HTERT RPE-1 (cell line): ENCODE measurements around the gene P4HB.

ENCODE experiments used
- in situ Hi-C: fragments of 300-500 bp; cut with MboI; formaldehyde crosslinking; loops from 4 replicates; pipeline ENCODE4 v1.14.3; 2020; ENCODE audit warnings: low sequenced_read_pairs

The P4HB gene

DNA sequence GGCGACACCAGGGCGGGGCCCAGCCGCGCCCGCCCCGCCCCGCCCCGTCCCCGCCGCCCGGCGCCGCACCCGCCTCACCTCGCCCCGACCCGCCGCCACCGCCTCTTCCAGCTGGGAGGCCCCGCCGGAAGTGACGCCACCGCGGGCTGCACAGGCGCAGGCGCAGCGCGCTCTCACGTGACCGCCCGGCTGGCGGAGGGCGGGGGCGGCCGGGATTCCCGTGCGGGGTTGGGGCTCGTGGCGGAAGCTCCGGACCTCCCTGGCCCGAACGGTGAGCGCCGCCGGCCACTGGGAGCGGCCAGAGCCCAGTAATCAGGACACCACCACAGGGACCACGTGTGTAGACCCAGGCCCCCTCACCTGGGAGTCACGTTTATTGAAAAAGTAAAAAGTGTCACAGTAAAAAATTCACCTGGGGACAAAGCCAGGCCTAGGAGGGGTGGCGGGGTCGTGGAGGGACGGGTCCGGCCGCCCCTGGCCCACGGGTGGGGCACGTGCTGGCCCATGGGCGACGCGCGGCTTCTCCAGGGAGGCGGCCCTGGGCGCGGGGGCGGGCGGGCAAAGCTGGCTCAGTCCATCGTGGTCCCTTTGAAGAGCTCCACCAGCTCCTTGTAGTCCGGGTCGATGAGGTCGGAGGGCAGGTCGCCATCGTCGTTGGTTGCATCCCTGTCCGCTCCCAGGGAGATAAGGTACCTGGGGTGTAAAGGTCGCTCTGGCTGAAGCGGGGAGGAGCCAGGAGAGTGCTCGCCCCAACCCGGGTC is 27.0 kb downstream of the P4HB start, which contains the start of gene MCRIP1:
Gene MCRIP1, minus strand, starts transcription at position 132 of the 761 bp plus-strand sequence. CDS start 8,785 bp downstream, outside the sequence.
- in situ Hi-C loops, result no loop called here

DNA sequence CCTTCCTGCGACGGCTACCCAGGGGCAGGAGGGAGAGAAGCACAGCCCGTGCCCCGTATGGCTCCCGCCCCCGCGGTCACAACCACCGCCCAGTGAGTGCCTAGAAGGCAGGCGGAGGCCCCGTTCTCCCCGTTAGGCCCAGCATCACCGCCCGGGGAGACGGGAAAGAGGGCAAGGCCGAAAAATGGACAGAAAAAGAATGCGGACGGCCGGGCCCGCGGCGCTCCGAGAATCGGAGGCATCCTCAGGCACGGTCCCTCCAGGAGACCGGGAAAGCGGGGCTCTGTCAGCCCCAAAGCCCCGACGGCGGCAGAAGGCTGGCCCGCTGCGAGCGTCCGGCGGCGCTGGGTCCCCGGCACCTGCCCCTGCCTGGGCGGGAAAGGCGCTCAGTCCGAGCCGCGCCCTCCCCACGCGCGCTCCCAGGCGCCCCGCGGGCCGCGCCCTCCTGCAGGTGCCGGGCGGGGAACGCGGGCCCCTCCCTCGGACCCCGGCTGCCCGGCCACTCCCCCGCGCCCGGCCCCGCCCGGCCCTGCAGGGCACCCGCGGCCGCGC is 27.7 kb downstream of the P4HB start:
- in situ Hi-C loops, result no loop called here

DNA sequence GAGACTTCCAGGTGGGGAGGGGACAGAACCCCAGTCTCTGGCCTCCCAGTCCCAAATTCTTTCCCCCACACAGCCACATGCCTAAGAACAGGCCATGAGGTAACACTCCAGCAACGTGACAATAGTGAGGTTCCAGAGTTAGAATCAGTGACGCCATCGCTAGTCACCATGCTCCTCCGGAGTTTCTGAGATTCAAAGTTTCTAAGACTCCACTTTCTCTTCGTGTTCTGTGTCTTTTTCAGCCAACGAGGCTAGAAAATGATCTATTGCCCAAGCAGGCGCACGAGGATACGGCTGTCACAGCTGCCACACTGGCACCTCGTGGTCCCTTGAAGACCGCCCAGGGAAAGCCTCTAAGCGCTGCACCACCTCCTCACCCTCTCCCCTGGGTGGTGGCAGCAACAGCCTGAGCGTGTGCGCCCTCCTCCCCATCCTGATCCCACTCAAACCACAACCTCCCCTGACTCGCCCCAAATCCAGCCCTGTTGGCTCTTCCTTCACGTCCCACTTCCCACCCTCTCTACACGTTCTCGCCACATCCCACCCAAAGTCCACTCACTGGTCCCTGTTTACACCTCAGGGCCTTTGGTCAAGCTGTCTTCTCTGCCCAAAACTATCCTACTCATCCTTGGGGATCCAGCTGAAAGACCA is 28.3 kb downstream of the P4HB start:
- in situ Hi-C loops, result no loop called here

DNA sequence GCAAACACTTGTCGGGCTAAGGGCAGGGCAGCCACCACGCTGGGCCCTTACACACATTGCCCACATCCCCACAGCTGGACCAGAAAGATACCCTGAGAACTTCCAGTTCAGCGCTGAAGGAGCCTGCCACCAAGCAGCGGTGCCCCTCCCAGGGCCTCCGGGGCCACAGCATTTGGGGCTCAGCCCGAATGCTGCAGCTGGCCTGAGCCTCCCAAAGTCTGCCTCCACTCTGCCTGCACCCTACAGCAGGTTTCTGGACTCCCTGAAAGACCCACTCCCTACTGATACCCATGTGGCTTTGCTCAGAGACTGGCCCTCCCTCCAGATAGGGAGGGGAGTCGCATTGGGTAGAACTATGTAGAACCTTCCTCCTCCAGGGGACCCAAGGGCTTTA is 28.8 kb downstream of the P4HB start:
- in situ Hi-C loops, result no loop called here

DNA sequence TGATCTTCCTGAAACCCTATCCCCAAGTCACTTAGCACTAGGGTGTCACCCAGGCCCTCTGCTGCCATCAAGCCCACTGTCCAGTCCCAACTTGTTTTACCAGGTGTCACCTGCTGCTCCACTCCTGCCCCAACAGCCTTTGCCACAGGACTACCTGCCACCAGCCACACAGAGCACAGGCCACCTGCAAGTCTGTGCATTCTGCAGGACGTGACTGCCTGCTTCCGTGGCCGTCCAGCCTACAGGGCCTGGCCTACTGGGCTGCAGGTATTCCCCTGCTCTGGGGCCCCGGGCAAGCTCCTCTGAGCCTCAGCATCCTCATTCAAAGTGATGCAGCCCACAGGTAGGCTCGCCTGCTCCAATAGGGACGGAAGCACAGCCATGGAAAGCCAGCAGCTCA is 30.5 kb downstream of the P4HB start:
- in situ Hi-C loops, result no loop called here

DNA sequence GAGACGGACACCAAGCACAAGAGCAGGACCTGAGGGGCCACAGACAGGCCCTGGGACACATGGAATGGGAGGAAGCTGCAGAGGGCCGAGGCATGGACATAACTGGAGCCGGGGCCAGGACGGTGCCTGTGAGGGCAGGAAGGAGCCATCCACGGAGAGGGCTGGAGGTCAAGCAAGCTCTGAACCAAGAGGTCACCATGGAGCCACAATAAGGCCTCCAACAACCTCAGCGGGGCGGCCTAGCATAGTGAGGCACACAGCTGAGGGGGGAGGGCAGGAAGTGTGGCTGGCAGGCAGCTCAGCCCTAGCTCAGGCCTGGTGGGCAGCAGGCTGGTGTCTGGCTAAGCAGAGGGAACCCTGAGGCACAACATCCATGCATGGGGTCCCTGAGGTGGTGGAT is 31.7 kb downstream of the P4HB start:
- in situ Hi-C loops, result no loop called here

DNA sequence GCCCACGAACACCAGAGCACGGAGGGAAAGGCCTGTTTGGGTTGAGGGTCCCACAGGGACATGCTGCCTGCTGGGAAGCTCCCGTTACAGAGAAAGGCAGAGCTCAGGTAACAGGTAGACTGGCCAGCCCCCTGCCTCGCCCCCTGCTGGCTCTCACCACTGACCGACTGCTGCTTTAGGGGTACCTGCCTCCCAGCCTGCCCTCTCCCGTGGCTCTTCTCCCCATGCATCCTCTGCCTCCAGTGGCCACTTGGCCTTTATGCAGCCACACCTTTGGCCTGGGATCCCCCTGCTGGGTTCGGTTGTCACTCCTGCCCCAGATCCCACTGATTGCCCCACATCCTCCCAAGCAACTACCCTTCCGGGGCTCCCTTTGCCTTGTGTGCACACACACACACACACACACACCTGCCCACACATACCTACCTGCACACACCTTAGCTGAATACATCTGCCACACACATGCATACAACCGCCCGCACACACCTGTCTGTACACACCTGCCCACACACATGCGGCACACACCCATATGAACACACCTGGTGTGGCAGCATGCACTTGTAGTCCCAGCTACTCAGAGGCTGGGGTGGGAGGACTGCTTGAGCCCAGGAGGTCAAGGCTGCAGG is 34.4 kb downstream of the P4HB start:
- in situ Hi-C loops, result no loop called here

DNA sequence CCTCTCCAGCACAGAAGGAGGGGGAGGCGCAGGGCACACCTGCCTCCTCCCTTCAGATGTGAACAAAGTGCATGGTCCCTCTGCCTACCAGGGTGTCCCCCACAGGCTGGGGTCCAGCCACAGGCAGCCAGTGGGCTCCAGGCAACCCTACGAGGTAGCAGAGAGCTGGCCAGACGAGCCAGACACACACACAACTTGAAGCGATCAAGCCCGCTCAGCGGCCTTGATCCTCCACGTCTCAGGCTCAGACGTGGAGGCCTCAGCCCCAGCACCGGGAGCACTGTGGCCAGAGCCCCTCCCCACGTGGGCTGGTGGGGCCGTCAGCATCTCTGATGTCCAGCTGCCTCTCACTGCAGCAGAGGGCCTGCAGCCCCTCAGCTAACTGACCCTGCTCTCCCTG is 35.7 kb downstream of the P4HB start:
- in situ Hi-C loops, result no loop called here

DNA sequence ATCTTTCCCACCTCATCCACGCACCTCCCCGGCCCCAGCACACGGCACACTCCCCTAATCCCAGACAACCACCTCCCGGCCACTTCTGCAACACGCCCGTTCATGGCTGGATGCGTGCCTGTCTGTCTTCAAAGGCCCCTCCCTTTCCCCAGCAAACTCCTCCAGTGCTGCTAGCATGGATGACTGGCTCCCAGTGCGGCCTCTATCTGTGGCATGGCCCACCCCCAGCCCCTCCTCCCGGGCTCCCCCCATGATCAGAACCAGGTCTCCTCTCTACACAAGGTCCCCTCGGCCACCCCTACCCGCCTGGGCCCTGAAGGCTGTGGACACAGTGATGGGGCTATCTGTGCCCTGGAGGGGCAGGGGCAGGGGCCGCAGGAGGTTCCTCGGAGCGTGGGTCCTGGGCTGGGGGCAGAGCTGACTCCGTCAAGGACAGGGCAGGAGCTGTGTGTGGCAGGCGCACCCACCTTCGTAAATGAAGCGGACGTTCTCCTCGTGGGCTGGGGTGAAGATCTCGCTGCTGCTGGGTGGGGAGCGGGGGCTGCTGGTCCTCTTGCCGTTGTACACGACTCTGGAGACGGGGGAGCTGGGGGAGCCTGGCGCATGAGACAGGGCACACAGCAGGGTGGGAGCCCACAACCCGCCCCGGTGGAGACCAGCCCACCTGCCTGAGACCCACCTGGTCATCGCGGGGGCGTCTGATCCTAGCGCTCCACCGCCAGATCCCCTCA is 36.4 kb downstream of the P4HB start:
- in situ Hi-C loops, result no loop called here

DNA sequence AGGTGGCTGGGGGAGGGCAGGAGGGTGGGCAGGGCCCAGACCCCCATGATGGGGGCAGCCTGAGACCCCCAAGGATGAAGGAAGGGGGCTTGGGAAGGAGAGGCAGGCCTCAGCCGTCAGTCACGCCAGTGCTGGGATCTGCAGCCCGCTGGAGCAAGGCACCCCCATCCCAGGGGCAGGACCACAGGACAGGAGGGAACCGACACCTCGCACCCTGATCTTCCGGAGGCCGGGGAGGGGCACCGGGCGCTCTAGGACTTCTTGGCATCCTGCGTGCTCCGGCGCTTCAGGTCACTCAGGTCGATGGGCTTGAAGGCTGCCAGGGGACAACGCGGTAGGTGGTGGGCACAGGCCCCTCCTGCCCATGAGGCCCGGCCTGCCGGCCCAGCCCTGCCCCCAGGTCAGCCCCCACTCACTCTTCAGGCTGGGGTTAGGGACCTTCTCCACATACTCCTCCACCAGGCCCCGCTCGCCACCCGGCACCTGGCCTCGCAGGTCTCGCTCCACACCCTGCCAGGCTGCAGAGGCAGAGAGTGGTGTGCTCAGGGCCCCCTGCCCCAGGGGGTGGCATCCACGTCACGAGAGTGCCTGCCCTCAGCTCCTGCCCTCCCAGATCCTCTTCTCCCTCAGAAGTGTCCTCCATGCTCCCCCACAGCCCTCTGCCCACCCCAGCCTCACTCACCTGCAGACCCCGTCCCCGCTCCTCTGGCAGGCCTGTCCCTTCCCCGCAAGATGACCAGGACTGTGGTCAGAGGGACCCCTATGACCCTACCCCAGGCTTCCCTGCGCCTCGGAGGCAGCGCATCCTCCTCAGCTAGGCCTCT is 37.1 kb downstream of the P4HB start:
- in situ Hi-C loops, result no loop called here

DNA sequence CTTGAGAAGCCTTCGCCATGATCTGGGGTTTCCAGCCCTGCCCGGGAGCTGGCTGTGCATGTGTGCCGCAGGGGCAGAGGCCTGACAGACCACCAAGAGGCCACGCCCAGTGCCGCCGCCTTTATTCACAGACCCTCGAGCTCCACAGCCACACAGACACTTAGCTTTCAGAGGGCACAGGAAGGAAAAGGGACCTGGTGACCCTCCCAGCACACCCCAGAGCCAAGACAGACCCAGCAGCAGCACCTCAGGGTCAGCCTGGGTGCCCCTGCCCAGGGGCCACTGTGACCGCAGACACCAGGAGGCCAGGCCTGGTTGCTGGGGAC is 38.1 kb downstream of the P4HB start:
- in situ Hi-C loops, result no loop called here

DNA sequence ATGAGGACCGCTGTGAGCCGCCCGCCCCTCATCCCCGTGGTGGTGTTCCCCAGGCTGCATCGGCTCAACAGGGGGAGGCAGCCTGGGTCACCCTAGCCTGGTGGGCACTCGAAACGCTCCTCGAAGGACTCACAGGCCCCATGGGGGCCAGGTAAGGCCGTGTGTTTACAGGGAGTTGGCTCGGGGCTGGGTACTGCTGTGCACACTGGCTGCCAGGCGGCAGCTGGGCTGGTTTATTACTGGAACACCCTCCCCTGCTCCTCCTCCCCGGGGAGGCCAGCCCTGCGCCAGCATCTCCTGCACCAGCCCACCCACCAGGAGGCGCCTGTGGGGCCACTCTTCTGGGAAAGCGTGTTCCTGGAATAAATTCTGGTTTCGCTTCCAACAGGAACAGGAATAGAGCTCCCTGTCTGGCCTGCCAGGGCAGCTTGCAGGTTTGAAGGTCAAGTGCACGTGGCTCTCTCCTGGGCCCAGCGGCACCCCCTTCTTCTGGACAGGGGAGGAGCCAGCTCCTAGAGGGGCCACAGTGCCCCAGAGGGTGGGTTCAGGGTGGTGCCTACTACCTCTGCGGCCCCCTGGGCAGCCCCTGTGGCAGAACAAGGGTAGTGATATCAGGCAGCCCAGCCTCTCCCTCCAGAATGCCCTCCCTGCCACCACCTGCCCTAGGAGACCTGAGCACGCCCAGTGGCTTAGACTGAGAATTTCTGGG is 38.6 kb downstream of the P4HB start:
- in situ Hi-C loops, result no loop called here

DNA sequence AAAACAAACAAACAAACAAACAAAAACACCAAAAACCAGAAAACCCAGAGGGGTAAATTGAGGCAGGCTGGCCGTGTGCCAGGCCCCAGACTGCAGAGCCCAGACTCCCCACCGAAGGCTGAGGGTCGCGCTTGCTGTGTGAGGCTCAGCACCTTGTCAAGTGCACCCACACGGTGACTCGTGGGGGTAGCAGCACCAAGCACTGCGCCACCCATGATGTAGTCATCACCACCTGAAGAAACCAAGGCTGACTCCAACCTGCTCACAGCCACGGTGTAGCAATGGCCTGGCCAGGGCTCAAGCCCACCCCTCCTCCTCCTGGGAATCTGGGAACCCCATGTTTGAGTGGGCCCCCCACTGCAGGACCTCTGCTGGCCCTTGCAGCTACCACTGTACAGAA is 39.2 kb downstream of the P4HB start:
- in situ Hi-C loops, result no loop called here

DNA sequence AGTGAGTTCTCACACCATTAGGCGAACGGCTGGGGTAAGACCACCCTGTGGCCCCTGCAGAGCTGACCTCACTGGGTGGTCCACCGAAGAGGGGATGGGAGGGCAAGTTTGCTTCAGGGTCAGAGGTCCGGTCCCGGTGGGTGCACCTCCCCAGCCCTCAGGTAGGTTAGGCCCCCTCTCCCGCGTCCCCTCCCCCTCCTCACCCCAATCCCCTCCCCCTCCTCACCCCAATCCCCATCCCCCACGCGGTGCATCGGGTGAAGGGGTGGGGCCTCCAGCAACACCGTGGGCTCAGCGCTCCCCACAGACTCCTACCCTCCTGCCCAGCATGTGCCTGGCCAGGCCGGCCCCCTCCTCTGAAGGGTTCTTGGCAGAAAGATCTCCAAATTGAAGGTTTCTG is 40.6 kb downstream of the P4HB start:
- in situ Hi-C loops, result no loop called here

DNA sequence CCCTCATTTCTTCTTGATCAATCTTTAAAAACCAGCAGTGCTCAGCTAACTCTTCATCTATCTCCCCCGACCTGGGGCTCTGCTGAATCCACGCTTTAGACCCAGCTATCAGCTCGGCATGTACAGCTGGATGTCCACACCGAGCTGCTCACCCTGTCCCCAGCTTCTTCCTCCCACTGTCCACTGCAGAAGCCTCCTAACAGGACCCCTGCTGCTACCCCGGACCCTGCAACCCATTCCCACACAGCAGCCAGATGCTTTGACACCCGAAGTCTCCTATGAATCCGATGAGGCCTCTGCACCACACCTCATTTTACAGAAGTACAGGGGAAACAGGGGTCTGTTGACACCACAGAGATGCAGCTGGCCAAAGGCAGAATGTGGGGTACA is 42.6 kb downstream of the P4HB start:
- in situ Hi-C loops, result no loop called here

DNA sequence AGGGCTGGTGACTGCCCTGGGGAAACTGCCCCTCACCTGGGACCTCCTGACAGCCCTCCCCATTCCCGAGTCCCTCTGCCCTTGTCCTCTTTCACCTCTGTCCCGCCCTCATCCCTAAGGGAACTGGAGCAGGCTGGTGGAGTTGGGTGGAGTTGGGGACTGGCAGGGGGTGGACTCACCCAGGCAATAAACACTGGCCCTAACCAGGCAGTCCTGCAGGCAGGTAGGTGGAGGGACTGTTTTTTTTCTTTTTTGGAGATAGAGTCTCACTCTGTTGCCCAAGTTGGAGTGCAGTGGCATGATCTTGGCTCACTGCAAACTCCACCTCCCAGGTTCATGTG is 44.7 kb downstream of the P4HB start:
- in situ Hi-C loops, result no loop called here

DNA sequence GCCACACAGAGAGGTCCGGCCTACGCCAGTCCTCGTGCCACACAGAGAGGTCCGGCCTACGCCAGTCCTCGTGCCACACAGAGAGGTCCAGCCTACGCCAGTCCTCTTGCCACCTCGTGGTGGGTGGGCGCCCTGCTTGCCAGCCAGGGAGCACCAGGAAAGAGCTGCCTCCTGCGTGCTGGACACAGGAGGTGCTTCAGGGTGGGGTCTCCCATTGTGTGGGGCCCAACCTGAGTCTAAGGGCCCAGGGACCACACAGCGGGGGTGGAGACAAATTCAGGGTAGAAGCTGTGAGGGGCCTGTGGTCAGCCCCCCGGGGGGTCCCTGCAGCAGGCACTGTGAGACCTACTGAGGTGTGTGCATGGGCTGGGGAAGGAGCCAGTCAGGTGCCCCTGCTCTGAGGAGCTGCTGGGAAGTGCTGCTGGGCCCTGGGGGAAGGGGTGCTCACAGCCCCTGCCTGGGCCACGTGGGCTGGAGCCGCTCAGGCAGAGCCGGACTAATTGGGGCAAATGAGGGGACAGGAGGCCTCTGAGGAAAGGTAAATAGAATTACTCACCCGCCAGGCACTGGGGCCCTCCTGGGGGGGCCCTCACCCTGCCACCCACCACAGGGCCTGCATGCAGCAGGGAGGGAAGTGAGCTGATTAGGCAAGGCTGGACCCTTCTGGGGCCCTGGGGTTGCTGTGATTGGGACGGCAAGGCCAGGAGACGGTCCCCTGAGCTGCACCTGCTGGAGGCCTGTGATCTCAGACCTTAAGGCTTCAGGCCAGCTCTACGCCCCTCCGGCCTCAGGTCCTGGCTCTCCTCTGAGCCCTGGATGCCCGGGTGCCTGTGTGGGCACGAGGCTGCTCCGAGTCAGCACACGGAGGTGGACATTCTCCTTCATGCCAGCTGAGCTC is 45.3 kb downstream of the P4HB start:
- in situ Hi-C loops, result no loop called here

DNA sequence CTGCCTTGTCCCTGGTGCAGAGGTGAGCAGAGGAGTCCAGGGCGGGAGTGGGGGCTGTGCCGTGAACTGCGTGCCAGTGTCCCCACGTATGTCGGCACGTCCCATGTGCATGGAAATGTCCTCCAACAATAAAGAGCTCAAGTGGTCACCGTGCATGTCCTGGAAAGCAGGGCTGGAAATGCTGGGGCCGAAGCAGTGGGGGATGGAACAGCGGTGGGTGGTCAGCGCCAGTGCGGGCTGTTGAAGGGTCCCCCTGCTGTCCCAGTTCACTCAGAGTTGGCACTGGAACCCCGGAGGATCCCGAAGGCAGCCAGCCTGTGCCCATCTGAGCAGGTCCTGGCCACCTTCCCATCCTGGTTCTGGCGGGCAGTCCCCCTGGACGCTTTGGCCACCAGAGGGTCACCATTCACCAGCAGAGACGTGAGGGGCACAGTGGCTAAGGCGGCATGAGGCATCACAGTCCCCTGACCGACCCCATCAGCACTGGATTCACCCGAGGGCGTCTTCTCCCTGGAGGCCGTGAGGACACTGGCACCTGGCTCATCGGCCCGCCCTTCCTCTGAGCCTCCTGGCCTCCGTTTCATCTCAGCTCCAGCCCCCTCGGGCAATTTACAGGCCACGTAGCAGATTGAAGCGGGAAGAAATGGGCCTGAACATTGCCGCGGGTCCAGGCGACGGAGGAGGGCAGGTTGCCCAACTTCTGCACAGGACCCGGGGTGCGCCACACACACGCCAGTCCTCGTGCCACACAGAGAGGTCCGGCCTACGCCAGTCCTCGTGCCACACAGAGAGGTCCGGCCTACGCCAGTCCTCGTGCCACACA is 46.3 kb downstream of the P4HB start:
- in situ Hi-C loops, result no loop called here
